Measurements from ENCODE around the gene CDK11A.
"Not testable (repeated sequence)": the region's sequence is repeated elsewhere in the genome, so short reads cannot be mapped to it uniquely, and the experiment has no call there.

GRCh38 chr1:1707241-1707640, 16.9 kb downstream of the CDK11A start:
- TF ChIP-seq CTCF (IDR thresholded peaks at IDR 0.05; ENCODE audit: borderline replicate concordance, extremely low read depth, low read length, poor library complexity, severe bottlenecking); EZH2 (IDR thresholded peaks at IDR 0.05; ENCODE audit: borderline replicate concordance, low read depth, low read length, severe bottlenecking): not testable (repeated sequence)
